Keratinocyte (primary cell): ENCODE results near the gene TPRG1L. TPM values are rescaled to one million over a fixed set of nuclear protein-coding genes. Genes with fewer than 3 reads are reported as not detected.

Experiments used
- DNase-seq: peaks from one replicate; pipeline ENCODE4 v3.0.0-alpha.2; 2011; ENCODE audit warnings: low read depth, missing footprints, low spot score
- FAIRE-seq: peaks from 2 replicates; lab custom pipeline; 2011; peaks lifted over from hg19 to GRCh38; lab: Jason Lieb, UNC
- H2AFZ ChIP-seq: 2 replicates; pipeline ENCODE4 v1.6.0; 2012; ENCODE audit warnings: low read length, control low read depth, inconsistent platforms; ENCODE audit not compliant: control insufficient read depth
- H3K27ac ChIP-seq: 2 replicates; pipeline ENCODE4 v1.5.1; 2011; ENCODE audit warnings: low read length; ENCODE audit not compliant: control insufficient read depth, insufficient read depth
- H3K27me3 ChIP-seq: 3 replicates; pipeline ENCODE4 v1.6.0; 2011; ENCODE audit warnings: low read length; ENCODE audit not compliant: control insufficient read depth, insufficient read depth; ENCODE audit errors: extremely low read depth
- H3K36me3 ChIP-seq, 2 experiments: 2 replicates in 1 of 2; 3 replicates in 1 of 2; pipeline ENCODE4 v1.5.1; 2011; ENCODE audit warnings: low read length in 2 of 2, mild to moderate bottlenecking in 1 of 2; ENCODE audit not compliant: control insufficient read depth in 2 of 2, insufficient read depth in 2 of 2; ENCODE audit errors: extremely low read depth in 1 of 2
- H3K4me1 ChIP-seq: 3 replicates; pipeline ENCODE4 v1.5.1; 2011; ENCODE audit warnings: low read length; ENCODE audit not compliant: control insufficient read depth, insufficient read depth; ENCODE audit errors: extremely low read depth
- H3K4me2 ChIP-seq: 3 replicates; pipeline ENCODE4 v1.6.0; 2011; ENCODE audit warnings: low read depth, low read length; ENCODE audit not compliant: control insufficient read depth, insufficient read depth; ENCODE audit errors: extremely low read depth
- H3K4me3 ChIP-seq, 3 experiments: fragments of 200-600 bp in 1 of 3; sonication (generic) in 1 of 3; 2 replicates in 2 of 3; 3 replicates in 1 of 3; pipeline ENCODE4 v1.5.1; 2011 to 2016; ENCODE audit warnings: low read length in 3 of 3, mild to moderate bottlenecking in 3 of 3, control low read depth in 2 of 3, inconsistent platforms in 1 of 3, low read depth in 1 of 3, mixed read lengths in 1 of 3, mixed run types in 1 of 3, moderate library complexity in 1 of 3; ENCODE audit not compliant: control insufficient read depth in 2 of 3, insufficient read depth in 2 of 3; ENCODE audit errors: extremely low read depth in 1 of 3
- H3K79me2 ChIP-seq: 2 replicates; pipeline ENCODE4 v1.6.0; 2012; ENCODE audit warnings: low read length; ENCODE audit not compliant: control insufficient read depth, insufficient read depth
- H3K9ac ChIP-seq: 3 replicates; pipeline ENCODE4 v1.6.0; 2011; ENCODE audit warnings: low read length; ENCODE audit not compliant: control insufficient read depth, insufficient read depth; ENCODE audit errors: extremely low read depth
- H3K9me1 ChIP-seq: 3 replicates; pipeline ENCODE4 v1.6.0; 2011; ENCODE audit warnings: low read length; ENCODE audit not compliant: control insufficient read depth, insufficient read depth; ENCODE audit errors: extremely low read depth
- H3K9me3 ChIP-seq: 2 replicates; pipeline ENCODE4 v1.5.1; 2012; ENCODE audit warnings: low read depth, low read length; ENCODE audit not compliant: control insufficient read depth
- H4K20me1 ChIP-seq: 3 replicates; pipeline ENCODE4 v1.6.0; 2011; ENCODE audit warnings: low read length; ENCODE audit not compliant: control insufficient read depth, insufficient read depth; ENCODE audit errors: extremely low read depth
- EZH2 ChIP-seq: IDR thresholded peaks from one replicate; pipeline ENCODE4 v1.6.1; 2012; ENCODE audit warnings: inconsistent platforms, mild to moderate bottlenecking, low read length, moderate library complexity
- dilution Hi-C: fragments of 300-500 bp; cut with MboI; formaldehyde crosslinking; loops from one replicate; pipeline ENCODE4 v1.7.0; 2020; ENCODE audit warnings: low sequenced_read_pairs; ENCODE audit not compliant: extremely low pct_ligation_motif_present
- polyA plus RNA-seq, 5 experiments: library from polyadenylated mRNA; depleted of rRNA in 3 of 5; stranded (reverse) in 3 of 5; stranded (forward) in 1 of 5; unstranded in 1 of 5; fragments of >200 nt; gene quantifications; 1 replicate in 1 of 5; 2 replicates in 3 of 5; 3 replicates in 1 of 5; pipeline versions ENCODE4 v1.2.1 to v1.2.3, GENCODE V29; 2011 to 2012; ENCODE audit warnings: missing spikeins in 2 of 5, low read depth in 1 of 5, low replicate concordance in 1 of 5
- TF ChIP-seq, protein P1 (sequence below), 3 experiments: IDR thresholded peaks in 1 of 3; conservative IDR thresholded peaks in 1 of 3; optimal IDR thresholded peaks in 1 of 3; 2 replicates in 2 of 3; 3 replicates in 1 of 3; pipeline versions ENCODE3 to v1.5.1; 2011; ENCODE audit warnings: low read length in 3 of 3, mild to moderate bottlenecking in 3 of 3, moderate library complexity in 2 of 3, control low read depth in 1 of 3, inconsistent platforms in 1 of 3; ENCODE audit not compliant: insufficient read depth in 2 of 3; ENCODE audit errors: extremely low read depth in 1 of 3

Gene TPRG1L
- polyA plus RNA-seq, 1 donor (not counting 4 experiments of a cell fraction or from before 2014, with no cell fraction given), result 57.4 TPM

DNA sequence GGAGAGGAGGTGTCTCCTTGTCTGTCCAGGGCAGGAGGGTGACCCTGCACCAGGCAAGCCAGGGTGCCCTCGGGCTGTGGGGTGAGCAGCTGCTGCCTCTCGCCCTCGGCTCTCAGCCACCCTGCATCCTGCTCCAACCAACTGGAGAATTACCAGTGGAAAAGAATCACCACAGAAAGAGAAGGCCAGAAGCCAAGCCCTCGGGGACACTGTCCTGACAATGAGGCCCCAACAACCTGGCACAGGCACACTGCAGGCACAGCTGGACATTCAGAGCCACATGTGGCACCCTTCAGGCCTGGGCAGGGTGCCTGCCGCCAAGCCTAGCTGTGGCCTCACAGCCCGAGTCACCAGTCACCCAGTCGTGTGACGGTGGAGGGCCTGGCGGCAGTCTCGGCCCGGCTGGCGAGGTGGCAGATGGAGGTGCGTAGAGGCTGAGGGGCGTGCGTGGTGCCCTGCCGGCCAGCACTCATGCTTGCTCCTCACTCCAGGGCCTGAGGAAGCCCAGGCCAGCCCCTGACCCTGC, 25.5 kb upstream of the TPRG1L start:
- dilution Hi-C loops, result no loop called here
- H3K9ac ChIP-seq, result no peak overlapping the region
- no peak for FAIRE-seq

DNA sequence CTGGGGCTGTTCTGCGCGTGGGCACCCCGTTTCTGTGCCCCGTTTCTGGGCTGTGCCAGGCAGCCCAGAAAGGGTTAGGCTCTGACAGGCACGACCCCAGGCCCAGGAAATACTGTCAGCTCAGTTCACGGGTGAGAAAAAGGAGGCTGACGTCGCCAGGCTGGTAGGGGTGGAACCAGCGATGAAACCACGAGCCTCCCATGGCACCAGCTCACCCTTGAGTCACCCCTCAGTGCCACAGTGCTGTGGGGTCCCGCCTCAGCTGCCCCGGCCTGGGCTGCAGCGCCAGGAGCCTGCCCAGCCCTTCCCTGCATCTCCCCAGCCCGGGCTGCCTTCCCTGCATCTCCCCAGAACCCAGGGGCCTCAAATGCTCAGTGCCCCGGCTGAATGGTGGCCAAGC, 25.0 kb upstream of the TPRG1L start:
- H3K36me3 ChIP-seq, result no peaks in the 10 kb centered on the region
- no peaks in the 10 kb centered on the region for H4K20me1 ChIP-seq
- H3K9ac ChIP-seq, result no peak overlapping the region
- no peaks in the 10 kb centered on the region for H3K9me1 ChIP-seq
- no peaks in the 10 kb centered on the region for H3K27me3 ChIP-seq
- H3K4me3 ChIP-seq, result no peak overlapping the region
- no peak for FAIRE-seq
- no peaks in the 10 kb centered on the region for H3K79me2 ChIP-seq
- no peak overlapping the region for H2AFZ ChIP-seq
- no peak for DNase-seq
- TF ChIP-seq EZH2, result no peak
- TF ChIP-seq, protein P1, sequence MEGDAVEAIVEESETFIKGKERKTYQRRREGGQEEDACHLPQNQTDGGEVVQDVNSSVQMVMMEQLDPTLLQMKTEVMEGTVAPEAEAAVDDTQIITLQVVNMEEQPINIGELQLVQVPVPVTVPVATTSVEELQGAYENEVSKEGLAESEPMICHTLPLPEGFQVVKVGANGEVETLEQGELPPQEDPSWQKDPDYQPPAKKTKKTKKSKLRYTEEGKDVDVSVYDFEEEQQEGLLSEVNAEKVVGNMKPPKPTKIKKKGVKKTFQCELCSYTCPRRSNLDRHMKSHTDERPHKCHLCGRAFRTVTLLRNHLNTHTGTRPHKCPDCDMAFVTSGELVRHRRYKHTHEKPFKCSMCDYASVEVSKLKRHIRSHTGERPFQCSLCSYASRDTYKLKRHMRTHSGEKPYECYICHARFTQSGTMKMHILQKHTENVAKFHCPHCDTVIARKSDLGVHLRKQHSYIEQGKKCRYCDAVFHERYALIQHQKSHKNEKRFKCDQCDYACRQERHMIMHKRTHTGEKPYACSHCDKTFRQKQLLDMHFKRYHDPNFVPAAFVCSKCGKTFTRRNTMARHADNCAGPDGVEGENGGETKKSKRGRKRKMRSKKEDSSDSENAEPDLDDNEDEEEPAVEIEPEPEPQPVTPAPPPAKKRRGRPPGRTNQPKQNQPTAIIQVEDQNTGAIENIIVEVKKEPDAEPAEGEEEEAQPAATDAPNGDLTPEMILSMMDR (optimal IDR thresholded peaks at IDR 0.05 in 1 of 3, IDR thresholded peaks at IDR 0.05 in 1 of 3, conservative IDR thresholded peaks at IDR 0.05 in 1 of 3; ENCODE audit: extremely low read depth in 1 of 3, insufficient read depth in 2 of 3, low read length in 3 of 3), result no peak
- no peak overlapping the region for H3K27ac ChIP-seq
- H3K9me3 ChIP-seq, result no peaks in the 10 kb centered on the region
- H3K4me1 ChIP-seq, result peaks cover 6% of the 10 kb centered on the region
- H3K4me2 ChIP-seq, result no peak overlapping the region
- dilution Hi-C loops, result no loop called here

More for the DNA sequence above, 25.5 kb upstream of the TPRG1L start:
- H3K9me3 ChIP-seq, result no peaks in the 10 kb centered on the region
- H4K20me1 ChIP-seq, result no peaks in the 10 kb centered on the region
- H2AFZ ChIP-seq, result no peak overlapping the region
- no peaks in the 10 kb centered on the region for H3K27me3 ChIP-seq
- H3K4me2 ChIP-seq, result no peak overlapping the region
- H3K79me2 ChIP-seq, result no peaks in the 10 kb centered on the region
- no peak overlapping the region for H3K4me3 ChIP-seq
- no peaks in the 10 kb centered on the region for H3K9me1 ChIP-seq
- no peak for TF ChIP-seq EZH2
- TF ChIP-seq, protein P1 (optimal IDR thresholded peaks at IDR 0.05 in 1 of 3, IDR thresholded peaks at IDR 0.05 in 1 of 3, conservative IDR thresholded peaks at IDR 0.05 in 1 of 3; ENCODE audit: extremely low read depth in 1 of 3, insufficient read depth in 2 of 3, low read length in 3 of 3), result no peak
- DNase-seq, result no peak
- no peaks in the 10 kb centered on the region for H3K36me3 ChIP-seq
- H3K27ac ChIP-seq, result no peak overlapping the region
- peaks cover 6% of the 10 kb centered on the region for H3K4me1 ChIP-seq
